Measurements from ENCODE around the gene CD1B.
"Not testable (repeated sequence)": the region's sequence is repeated elsewhere in the genome, so short reads cannot be mapped to it uniquely, and the experiment has no call there.

The CD1B gene

DNA sequence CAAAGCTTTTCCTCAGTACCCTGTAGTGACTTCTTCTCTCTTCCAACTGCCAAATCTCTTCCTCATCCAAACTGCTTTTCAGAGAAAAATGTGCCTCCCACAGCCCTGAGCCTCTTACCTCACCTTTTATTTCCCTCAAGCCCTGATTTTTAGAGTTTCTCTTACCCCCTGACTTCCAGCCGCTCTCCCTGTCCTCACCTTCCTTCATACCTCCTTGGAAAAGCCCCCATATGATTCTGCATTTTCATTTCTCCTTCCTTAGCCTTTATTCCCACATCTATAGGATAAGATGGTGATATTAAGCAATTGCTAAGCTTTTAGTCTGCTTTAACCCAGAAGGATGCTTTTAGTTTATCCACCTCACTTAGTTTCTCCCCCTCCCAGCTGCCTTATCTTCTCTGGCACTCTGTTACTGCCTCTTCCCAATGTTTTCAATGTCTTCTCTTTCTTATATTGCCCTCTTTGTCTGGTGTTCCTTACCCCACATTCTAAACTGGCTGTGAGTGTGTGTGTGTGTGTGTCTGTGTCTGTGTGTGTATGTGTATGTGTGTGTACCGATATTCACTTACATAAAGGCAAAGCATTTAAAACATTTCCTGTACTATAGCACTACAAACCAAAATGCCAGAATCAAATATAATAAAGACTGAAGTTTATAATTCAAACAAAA is at the start of gene CD1B:
Gene CD1B, minus strand, starts transcription at position 51 of the 670 bp plus-strand sequence. CDS start 108 bp downstream, outside the sequence.
- DNase-seq: no peak

DNA sequence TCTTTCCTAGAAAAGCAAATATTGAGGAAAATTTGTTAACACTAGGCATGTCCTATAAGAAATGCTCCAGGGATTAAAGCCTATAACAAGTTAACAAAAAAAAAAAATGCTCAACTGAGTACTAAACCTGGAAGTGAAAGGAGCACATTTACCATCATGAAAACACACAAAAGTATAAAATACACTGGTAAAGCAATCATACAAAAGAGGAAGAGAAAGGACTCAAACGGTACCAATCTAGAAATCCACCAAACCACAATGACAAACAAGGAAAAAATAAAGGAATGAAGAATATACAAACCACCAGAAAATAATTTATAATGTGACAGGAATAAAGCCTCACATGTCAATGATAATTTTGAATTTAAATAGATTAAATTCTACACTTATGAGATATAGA is 43.5 kb upstream of the CD1B start:
- no peak for DNase-seq

DNA sequence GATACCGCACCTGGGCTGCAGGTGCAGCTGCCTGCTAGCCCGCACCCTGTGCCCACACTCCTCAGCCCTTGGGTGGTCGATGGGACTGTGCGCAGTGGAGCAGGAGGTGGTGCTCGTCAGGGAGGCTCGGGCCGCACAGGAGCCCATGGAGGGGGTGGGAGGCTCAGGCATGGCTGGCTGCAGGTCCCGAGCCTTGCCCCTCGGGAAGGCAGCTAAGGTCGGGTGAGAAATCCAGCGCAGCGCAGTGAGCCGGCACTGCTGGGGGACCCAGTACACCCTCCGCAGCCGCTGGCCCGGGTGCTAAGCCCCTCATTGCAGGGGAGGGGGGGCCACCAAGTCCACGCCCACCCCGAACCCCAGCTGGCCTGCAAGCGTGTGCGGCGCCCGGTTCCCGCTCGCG is 42.8 kb upstream of the CD1B start:
- not testable (repeated sequence) for DNase-seq

DNA sequence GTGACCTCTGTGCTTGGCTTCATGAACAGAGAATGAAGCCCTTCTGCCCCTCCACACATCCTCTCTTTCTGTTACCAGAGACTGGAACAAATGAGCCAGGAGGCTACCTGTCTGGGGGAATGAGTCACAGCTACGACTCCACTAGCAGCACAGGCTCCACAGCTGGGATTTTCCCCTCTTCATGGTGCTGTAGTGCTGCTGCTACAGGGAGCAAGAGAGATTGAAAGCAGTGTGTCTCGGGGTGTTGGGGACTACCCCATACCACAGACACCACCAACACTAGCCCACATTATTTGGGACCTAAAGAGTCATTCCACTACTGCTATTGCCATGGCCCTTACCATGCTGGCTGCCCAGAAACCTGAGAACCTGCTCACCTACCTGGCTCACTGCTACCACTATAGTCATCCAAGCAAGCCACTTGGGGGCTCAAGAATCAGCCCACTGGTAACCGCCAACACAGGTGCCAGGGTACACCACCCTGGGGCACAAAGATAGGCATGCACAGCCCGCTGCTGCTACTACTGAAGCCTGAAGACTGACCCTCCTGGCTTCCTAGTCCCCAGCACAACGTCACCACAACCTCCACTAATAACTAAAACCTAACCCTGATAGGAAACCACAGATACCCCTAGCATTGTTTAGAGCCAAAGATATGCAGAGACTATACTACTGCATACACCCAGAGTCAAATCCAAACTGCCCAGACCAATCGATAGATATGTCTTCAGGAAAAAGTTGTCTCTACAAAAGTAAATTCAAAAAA is 40.0 kb upstream of the CD1B start:
- DNase-seq: no peak

DNA sequence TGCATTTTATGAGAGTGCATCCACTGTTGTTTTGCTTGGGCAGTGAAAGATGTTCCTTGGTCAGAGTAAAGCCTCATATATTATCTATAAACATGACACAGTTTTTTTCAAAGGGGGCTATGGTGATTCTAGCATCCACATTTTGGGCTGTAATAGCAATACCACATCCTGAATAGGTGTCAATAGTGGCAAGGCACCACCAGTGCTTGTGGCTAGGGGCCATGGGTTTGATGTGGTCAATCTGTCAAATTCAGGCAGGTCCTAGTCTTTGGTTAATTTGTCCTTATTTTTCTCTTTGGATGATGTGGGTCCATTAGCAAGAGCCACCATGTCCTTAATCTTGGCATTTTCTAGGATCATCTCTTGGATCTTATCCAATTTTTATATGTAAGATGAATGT is 35.5 kb upstream of the CD1B start:
- no peak for DNase-seq

DNA sequence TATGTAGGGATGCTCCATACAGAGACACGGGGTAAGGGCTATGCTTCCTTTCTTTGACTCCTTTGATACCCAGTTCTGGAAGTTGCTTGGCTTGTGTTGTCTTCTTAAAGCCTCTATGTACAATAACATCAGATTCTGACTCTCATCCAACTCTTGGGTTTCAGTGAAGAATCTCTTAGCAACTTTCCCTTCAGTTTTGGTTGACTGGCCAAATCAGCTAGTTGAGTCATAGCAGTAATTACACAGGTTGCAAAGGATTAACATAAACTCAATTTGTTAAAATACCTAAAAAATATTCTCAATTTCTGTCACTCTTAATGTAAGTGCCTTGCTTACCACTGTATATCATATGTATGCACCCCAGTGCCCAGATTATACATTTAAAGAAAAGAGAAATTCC is 31.6 kb upstream of the CD1B start:
- no peak for DNase-seq

DNA sequence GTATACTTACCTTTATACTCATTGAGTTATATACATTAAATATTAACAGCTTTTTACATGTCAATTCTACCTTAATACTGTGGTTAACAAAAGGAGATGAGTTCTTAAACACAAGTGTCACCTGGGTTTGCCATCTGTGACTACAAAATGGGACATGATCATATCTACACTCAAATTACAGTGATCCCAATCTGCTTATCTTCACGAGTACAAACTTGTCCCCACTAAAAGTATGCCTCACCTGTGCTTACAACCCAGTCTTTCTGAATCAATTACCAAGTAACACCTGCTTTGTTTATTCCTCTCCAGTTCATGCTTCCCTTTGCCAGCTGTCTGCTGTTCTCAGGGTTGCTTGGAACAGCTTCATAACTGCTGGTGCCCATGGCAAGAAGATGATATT is 31.2 kb upstream of the CD1B start:
- no peak for DNase-seq

DNA sequence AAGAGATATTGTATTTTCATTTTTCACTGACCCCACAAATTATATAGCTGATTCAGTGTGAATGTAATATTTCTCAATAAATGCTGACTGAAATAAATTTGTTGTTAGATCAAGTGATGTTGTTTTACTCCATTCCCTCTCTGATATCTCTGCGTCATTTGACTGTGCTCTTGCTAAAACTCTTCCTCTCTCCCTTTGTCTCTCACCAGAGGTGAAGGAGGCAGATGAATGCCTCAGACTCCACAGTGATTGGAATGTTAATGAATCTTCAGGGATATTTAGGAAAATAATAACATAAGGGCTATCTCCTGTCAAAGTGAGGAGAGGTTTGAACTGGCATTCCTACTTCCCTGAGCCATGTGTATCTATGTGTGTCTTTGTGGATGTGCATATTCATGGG is 26.1 kb upstream of the CD1B start:
- no peak for DNase-seq

DNA sequence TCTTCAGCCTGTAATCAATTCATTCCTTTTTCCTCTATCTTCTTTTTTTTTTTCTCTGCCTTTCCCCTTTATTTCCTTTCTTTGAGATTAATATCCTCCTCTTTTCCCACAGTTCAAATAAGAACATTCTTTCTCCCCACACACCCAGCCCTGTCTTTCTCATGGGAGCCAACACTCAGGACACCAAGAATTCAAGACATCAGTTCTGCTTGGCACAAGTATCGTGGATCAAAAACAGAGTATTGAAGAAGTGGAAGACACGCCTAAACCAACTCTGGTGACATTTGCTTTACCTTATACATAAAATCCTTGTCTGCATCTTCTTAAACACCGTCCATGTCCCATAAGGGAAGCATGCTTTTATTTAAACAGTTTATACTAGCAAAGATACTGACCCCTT is 25.3 kb upstream of the CD1B start:
- no peak for DNase-seq

DNA sequence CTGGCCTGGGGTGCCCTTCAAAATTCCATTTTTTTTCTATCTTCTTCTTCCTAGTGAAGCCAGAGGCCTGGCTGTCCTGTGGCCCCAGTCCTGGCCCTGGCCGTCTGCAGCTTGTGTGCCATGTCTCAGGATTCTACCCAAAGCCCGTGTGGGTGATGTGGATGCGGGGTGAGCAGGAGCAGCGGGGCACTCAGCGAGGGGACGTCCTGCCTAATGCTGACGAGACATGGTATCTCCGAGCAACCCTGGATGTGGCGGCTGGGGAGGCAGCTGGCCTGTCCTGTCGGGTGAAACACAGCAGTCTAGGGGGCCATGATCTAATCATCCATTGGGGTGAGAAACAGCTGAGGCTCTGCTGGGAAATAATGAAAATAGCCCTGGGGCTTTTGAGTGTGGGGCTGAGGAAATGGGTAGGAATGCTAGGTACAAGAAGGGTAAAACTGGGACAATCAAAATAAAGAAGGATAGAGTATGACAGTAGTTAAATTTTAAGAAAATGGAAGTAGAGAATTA is 24.5 kb upstream of the CD1B start:
- no peak for DNase-seq

DNA sequence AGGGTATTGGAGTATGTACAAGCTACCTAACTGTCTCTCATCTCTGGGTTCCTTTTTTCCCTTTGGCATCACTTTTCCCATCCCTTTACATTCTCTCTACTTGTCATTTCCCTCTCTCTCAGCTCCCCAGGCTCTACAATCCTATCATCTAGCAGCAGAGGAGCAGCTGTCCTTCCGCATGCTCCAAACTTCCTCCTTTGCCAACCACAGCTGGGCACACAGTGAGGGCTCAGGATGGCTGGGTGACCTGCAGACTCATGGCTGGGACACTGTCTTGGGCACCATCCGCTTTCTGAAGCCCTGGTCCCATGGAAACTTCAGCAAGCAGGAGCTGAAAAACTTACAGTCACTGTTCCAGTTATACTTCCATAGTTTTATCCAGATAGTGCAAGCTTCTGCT is 22.9 kb upstream of the CD1B start:
- no peak for DNase-seq

DNA sequence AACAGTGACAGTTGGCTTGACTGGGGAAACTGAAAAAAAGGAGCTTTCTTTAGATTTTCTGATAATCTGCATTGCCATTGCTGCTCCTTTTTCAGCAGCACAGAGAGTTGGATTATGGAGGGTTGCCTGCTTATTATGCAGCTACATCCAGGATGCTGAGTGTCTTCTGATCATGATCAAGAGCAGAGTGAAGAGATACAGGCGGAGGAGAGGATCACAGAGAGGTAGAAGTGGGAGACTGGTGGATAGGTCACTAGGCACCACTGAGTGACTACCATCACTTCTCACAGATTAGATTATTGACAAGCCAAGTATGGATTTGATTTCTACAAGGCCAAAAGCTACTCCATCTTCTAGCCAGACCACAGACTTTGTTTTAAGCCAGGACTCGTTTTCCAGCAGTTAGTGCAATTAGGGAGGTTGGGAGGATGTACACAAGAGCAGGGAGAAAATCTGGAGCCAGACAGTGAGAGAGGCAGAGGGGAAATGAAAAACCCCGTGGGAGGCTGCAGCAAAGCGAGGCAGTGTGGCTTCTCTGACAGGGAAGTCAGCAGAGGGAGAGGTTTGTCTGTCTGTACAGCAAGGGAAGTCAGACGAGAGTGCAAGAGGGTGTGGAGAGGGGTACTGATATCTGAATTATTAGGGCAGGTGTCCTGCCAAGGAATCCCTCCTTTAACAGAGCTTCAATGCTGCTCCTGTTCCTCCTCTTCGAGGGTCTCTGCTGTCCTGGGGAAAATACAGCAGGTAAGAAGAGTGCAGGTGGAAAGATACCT is 22.2 kb upstream of the CD1B start, which contains the start of gene CD1E:
Gene CD1E, plus strand, starts transcription at position 592 of the 773 bp plus-strand sequence. Its CDS starts 95 bp downstream, at position 687.
- no peak for DNase-seq

DNA sequence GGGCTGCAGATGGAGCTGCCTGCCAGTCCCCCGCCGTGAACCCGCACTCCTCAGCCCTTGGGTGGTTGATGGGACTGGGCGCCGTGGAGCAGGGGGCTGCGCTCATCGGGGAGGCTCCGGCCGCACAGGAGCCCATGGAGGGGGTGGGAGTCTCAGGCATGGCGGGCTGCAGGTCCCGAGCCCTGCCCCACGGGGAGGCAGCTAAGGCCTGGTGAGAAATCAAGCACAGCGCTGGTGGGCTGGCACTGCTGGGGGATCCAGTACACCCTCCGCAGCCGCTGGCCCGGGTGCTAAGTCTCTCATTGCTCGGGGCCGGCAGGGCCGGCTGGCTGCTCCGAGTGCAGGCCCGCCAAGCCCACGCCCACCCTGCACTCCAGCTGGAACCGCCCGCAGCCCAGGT is 17.6 kb upstream of the CD1B start:
- DNase-seq: not testable (repeated sequence)

DNA sequence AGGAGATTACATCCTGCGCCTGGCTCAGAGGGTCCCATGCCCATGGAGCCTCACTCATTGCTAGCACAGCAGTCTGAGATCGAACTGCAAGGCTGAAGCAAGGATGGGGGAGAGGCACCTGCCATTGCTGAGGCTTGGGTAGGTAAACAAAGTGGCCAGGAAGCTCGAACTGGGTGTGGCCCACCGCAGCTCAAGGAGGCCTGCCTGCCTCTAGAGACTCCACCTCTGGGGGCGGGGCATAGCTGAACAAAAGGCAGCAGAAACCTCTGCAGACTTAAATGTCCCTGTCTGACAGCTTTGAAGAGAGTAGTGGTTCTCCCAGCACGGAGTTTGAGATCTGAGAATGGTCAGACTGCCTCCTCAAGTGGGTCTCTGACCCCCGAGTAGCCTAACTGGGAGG is 5.1 kb upstream of the CD1B start:
- peak; percentile 15 for DNase-seq

DNA sequence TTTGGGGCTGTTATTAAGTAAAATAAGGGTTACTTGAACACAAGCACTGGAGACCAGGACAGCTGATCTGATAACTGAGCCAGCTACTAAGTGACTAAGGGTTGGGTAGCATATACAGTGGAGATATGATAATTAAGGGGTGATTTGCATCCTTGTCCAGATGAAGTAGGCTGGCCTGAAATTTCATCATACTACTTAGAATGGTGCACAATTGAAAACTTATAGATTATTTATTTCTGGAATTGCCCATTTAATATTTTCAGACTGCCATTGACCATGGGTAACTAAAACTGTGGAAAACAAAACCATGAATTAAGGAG is 3.8 kb upstream of the CD1B start:
- DNase-seq: no peak

DNA sequence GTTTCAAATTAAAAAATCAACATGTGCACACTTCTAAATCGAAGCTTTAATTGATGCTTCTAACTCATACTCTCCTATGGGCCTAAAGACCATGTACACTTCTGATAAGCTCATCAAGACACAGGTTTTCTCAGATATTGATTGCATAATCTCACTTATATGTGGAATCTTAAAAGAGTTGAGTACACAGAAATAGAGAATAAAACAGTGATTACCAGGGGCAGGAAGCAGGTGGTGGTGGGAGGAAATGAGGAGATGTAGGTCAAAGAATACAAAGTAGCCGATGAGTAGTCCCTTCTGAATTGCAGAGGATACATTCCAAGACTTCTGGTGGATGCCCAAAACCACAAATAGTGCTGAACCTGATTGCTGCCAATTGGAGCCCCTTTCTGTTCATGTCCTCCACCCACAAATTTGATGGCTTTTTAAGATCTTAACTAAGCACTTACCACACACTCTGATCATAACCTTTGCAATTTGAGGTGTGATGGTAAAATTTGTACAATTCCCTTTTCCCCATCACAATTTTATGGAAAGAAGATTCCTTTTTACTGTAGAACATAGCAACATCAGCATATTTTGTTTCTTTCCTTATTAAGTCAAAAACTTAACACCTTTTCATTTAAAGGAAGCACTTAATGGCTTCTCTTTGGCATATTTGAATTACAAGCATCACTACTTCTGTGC is 3.3 kb upstream of the CD1B start:
- DNase-seq: no peak

DNA sequence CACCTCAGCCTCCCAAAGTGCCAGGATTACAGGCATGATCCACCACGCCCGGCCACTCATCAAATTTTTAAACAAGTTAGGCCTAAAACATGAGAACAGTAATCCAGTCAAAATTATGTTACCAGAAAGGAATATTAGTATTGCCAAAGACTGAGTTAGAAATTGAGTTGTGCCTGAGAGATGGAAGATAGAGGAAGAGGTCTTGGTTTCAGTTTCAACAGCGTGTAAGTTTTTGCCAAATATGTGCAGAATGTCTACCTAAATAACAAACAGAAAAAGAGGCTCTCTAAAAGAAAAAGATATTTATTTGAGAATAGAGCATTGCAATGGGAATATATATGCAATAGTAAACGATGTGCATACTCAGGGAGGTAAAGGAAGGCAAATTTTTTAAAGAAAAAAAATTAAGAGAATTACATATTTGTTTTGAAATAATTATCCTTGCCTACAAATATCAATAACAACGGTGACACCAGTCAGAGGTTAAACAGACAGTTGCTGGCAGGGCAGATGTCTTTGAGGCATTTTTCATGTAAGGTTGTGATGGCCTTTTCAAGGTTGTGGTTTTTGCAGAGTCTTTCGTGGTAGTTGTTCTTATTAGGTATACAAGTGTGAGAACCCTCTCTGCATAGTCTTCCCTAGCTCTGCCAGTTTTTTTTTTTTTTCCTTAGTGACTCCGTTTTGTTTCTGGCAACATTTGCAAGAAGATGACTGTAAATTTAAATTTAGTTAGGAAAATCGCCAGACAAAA is 2.2 kb upstream of the CD1B start:
- no peak for DNase-seq

DNA sequence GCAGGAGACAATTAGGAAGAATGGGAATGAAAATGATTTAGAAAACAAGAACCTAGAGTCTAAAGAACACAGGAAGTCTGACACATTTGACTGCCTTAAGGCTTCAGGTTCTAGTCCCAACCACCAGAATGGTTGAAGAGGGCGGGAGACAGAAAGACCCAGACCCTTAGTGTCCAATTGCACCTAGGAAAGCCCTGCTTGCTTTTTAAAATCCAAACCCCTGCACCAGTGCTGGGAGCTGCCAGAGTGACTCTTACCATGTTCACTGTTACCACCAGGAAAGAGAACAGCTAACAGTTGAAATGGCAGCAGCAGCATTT is 265 bp downstream of the CD1B start:
- no peak for DNase-seq

DNA sequence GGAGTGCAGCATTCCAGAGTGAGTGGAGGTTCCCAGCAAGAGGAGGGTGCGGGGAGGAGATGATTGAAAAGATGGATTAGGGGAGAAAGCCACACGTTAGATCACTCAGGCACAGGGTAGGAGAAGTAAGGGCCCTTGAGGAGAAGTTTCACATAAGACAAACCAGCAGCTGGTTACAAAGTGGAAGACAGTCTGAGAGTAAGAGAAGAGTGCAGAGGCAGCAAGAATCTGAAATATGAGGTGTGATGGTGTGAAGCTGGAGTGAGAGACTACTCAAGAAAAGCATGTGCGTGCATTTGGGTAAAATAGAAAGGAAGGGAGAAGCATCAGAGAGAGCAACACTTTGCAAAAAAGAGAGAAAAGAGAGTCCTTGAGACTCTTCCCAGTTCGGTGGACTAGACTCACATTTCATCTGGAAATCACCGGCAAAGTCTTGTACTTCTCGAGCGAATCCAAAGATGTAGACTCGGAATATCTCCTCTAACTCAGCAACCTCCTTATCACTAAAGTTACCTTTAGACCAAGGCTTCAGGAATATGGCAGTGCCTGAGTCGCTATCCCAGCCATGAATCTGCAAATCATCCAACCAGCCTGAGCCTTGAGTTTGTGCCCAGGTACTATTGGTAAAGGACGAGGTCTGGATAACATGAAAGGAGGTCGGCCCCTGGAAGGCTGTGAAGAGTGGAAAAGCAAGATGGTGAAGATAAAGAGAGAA is 783 bp downstream of the CD1B start:
- DNase-seq: no peak

DNA sequence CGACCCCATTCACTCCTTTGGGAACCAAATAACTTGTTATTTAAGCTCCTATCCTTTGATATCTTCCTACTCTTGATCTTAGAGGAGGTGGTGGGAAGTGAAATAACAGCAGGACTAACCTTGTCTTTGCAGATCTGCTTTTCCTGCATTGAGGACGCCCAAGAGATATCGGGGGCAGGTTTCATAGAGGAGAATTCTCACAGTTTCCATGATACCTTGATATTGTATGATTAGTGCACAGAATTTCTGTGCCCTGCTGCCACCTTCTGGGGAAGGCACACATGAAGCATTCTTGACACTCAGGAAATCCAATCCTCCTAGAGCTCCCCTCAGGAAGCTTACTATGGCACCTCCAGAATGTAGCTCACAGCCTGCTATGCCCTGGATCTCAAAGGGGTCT is 1.6 kb downstream of the CD1B start:
- no peak for DNase-seq

DNA sequence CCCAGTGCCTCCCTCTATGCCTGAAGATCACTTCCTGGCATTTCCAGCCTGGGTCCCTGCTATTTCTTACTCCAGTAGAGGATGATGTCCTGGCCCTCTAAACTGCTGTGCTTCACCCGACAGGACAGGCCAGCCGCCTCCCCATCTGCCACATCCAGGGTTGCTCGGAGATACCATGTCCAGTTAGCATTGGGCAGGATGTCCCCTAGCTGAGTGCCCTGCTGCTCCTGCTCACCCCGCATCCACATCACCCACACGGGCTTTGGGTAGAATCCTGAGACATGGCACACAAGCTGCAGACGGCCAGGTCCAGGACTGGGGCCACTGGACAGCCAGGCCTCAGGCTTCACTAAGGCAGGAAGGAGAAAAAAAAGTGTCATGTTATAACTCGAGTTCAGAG is 2.0 kb downstream of the CD1B start:
- DNase-seq: no peak

DNA sequence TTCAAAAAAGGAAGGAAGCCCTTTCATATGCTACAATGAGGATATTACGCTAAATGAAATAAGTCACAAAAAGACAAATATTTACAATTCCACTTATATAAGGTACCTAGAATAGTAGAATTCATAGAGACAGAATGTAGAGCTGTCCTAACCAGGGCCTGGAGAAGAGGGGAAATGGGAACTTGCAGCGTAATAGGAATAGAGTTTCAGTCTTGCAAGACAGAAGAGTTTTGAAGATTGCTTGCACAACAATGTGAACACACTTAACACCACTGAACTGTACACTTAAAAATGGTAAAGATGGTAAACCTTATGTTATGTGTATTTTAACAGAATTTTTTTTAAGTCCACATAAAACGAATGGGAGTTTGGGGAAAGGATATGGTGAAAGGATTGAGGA is 2.9 kb downstream of the CD1B start:
- DNase-seq: no peak

Measured in NCI-H2029 (cell line).